ENCODE data around the gene ZNF460. TPM values are rescaled to one million over a fixed set of nuclear protein-coding genes. Genes with fewer than 3 reads are reported as not detected.
"Not testable (repeated sequence)": the region's sequence is repeated elsewhere in the genome, so short reads cannot be mapped to it uniquely, and the experiment has no call there.

Gene ZNF460
- 1 to 10 TPM; 2.2 to 2.6 (median 2.3) TPM for polyA plus RNA-seq (ENCODE audit: insufficient read length in 3 of 3)

- peak; percentile 93 to 95 (median 95) for DNase-seq (ENCODE audit: low read depth in 3 of 3, low spot score in 2 of 3)
These were observed at the start of gene ZNF460 for GRCh38 chr19:57280165-57280961. ZNF460 (plus strand) TSS chr19:57280485; CDS start chr19:57280807, 322 bp downstream.

GRCh38 chr19:57231686-57232085 lies 48.6 kb upstream of the ZNF460 start:
- DNase-seq (ENCODE audit: low read depth in 3 of 3, low spot score in 2 of 3) = no peak

GRCh38 chr19:57233207-57233606 lies 47.1 kb upstream of the ZNF460 start:
- DNase-seq (ENCODE audit: low read depth in 3 of 3, low spot score in 2 of 3) = no peak

GRCh38 chr19:57239982-57240310 lies 40.3 kb upstream of the ZNF460 start:
- DNase-seq (ENCODE audit: low read depth in 3 of 3, low spot score in 2 of 3) = no peak

DNA sequence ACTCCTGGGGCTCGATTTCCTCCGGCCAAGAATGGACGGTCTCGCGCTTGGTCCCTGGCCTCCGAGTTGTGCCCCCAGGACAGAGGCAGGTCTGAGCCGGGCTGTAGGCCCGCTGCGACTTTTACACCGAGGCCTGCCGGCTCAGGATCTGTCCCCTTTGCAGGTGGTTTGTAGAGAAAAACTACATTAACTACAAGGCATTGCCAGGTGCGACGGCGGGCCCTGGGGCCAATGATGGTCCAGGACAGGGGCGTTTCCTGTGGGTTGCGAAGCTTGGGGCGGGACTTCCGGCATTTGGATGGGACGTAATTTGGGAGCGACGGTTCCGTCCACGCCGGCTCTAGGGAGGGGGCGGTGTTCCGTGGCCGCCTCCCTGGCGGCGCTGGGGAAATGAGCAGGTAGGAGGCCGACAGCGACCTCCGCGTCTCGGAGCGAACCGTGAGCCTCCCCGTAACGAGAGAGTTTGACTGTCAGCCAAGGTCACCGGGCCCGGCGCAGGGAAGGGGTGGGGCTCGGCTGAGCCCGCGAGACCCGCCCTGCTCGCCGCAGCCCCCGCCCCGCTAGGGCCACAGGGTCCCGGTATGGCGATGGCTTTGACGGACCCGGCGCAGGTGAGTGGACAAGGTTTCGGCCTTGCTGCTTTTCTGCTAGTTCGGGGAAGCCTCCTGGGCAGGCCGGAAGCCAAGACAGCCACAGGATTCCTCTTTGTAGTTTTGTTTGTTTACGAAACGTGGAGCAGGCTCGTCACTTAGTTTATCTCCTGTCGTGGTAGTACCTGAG lies 39.8 kb upstream of the ZNF460 start, which contains the start of gene ZNF805:
TSS of gene ZNF805 (plus strand) at position 322 of the 780 bp plus-strand sequence. CDS start at position 582, 260 bp downstream.
- peak; percentile 86 to 92 (median 89) for DNase-seq (ENCODE audit: low read depth in 3 of 3, low spot score in 2 of 3)

DNA sequence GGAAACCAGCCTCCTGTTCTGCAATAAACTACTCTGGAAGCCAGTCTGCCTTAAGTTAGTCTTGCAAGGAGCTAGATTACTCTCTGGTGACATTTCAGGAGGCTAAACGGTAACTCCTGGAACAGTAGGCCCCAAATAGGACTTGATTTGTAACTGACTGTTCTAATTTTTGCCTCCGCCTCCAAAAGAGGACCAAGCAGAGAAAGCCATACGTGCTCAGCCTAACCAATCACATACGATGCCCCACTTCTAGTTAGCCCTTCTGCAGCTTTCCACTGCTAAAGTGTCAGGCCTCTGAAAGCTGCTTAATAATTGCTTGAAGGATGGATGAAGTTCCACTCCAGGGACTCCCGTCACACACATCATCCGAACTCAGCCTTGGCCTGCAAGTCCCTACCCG lies 39.1 kb upstream of the ZNF460 start:
- DNase-seq (ENCODE audit: low read depth in 3 of 3, low spot score in 2 of 3) = no peak

DNA sequence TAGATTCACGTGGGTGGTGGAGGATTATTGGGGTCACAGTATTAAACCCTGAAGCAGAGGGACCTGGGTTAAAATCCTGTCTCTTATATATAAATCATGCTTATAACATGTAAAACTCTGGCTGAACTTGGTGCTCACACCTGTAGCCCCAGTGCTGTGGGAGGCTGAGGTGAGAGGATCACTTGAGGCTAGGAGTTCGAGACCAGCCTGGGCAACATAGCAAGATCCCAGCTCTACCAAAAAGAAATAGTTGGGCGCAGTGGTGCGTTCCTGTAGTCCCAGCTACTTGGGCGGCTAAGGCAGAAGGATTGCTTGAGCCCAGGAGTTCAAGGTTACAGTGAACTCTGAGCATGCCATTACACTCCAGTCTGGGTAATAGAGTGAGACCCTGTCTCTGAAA lies 37.5 kb upstream of the ZNF460 start:
- no peak for DNase-seq (ENCODE audit: low read depth in 3 of 3, low spot score in 2 of 3)

- no peak for DNase-seq (ENCODE audit: low read depth in 3 of 3, low spot score in 2 of 3)
These were observed 35.8 kb upstream of the ZNF460 start for GRCh38 chr19:57244513-57244912.

DNA sequence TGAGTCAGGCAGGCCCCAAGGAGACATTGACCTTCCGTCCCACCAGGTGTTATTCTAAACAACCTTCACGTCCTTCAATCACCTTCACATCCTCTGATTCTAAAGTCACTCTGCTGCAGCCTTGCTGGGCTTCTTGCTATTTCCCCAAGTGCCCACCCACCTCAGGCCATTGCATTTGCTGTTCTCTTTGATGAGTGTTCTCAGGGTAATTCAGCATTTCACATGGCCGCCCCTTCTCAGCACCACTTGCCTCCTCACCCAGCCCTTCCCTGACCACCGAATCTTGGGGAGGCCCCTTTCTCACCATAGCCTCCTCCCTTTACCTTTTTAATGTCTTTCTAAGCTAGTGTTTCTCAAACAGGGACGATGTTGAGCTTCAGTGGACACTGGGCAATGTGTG lies 35.2 kb upstream of the ZNF460 start:
- no peak for DNase-seq (ENCODE audit: low read depth in 3 of 3, low spot score in 2 of 3)

GRCh38 chr19:57245959-57246358 lies 34.3 kb upstream of the ZNF460 start:
- no peak for DNase-seq (ENCODE audit: low read depth in 3 of 3, low spot score in 2 of 3)

- DNase-seq (ENCODE audit: low read depth in 3 of 3, low spot score in 2 of 3) = no peak
These were observed 31.6 kb upstream of the ZNF460 start for GRCh38 chr19:57248646-57249045.

DNA sequence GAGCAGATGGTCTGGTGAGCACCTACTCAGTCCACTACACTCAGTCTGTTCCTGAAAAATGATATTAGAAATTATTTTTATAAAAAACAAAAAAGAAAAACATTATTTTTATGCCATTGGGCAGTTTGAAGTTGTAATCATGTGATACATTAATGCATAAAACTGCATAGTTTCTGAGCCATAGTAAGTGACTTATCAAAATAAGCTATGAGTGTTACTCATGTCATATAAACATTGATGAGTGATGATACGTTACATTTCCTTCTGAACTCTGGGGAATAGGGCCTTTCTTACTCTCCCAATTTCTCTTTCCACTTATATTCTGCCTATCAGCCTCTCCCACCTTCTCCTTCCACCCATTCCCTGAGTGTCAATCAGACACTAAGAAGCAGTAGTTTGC lies 31.0 kb upstream of the ZNF460 start:
- DNase-seq (ENCODE audit: low read depth in 3 of 3, low spot score in 2 of 3) = no peak

DNA sequence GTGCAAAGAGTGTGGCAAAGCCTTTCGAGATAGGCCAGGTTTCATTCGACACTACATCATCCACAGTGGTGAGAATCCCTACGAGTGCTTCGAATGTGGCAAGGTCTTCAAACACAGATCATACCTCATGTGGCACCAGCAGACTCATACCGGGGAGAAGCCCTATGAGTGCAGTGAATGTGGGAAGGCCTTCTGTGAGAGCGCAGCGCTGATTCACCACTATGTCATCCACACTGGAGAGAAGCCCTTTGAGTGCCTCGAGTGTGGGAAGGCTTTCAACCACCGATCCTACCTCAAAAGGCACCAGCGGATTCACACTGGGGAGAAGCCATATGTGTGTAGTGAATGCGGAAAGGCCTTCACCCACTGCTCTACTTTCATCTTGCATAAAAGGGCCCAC lies 26.5 kb upstream of the ZNF460 start:
- not testable (repeated sequence) for DNase-seq (ENCODE audit: low read depth in 3 of 3, low spot score in 2 of 3)

DNA sequence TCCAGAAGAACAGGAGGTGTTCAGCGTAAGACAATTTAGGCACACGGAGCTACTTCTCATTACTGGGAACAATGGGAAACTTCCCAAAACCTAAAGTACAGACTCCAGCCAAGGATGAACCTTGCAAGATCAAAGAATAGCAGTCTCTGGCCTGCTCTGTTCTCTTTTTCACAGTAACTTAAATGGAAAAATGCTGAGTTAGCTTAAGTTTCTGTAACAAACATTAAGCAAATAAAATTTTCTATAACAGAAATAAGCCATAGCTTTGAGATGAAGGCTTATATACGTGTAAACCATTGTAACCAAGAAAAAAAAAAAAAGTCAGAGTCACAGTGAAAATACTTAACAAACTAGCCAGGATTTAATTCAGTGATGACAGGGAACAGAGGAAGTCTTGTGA lies 18.2 kb upstream of the ZNF460 start:
- DNase-seq (ENCODE audit: low read depth in 3 of 3, low spot score in 2 of 3) = no peak

GRCh38 chr19:57263244-57263741 lies 17.0 kb upstream of the ZNF460 start:
- DNase-seq (ENCODE audit: low read depth in 3 of 3, low spot score in 2 of 3) = no peak

DNA sequence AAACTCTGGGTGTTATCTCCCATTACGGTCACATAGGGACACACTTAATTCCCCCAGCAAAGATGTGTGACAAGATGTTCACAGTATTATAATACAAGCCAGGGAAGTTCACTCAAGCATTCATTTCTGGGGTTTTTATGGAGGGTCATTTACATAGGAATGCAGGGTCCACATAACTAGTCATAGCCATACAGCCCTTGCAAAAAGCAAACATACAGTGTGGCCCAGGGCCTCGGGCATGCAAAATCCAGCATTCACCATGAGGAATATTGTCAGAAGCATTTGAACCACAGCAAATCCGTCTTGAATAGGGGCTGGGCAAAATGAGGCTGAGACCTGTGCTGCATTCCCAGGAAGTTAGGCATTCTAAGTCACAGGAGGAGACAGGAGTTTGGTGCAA lies 13.0 kb upstream of the ZNF460 start:
- peak in 1 of 3 donors; percentile 13 for DNase-seq (ENCODE audit: low read depth in 3 of 3, low spot score in 2 of 3)

DNA sequence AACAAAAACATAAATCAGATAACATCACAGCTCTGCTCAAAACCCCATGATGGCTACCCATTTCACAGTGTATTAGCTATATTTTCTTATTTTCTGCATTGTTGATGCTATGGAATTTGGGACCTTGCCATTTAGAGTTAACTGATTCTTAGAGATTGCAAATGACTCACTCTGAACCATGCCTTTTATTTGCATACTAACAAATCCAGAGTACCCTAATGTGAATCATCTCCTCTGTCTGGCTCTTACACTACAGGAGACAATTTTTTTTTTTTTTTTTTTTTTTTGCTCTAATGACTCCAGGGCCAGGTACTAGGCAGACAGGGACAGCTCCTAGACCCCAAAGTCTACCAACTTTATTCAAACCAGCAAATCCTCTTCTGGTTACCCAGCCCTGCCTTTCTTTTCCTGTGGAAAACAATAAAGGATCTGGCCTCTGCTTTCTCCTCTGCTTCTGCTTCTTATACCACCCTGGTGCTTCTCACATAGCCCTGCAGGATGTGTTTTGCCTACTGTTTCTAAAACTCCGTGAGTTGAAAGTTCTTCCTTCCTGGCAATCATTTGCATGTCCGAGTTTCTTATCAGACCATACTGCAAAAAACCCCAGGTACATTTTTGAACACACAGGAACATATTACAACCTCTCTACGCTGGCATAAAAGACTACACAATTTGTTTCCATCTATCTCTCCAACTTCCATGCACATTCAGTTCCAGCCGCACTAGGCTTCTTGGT lies 10.6 kb upstream of the ZNF460 start:
- DNase-seq (ENCODE audit: low read depth in 3 of 3, low spot score in 2 of 3) = no peak

DNA sequence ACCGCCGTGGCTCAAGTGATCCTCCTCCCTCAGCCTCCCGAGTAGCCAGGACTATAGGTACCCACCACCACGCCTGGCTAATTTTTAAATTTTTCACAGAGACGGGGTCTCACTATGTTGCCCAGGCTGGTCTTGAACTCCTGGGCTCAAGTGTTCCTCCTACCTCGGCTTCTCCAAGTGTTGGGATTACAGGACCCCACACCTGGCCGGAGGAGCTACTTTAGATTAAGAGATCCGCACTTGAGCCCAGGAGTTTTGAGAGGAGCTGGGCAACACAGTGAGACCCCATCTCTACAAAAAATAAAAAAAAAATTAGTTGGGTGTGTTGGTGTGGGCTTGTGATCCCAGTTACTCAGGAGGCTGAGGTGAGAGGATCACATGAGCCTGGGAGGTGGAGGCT lies 9.0 kb upstream of the ZNF460 start:
- DNase-seq (ENCODE audit: low read depth in 3 of 3, low spot score in 2 of 3) = no peak

DNA sequence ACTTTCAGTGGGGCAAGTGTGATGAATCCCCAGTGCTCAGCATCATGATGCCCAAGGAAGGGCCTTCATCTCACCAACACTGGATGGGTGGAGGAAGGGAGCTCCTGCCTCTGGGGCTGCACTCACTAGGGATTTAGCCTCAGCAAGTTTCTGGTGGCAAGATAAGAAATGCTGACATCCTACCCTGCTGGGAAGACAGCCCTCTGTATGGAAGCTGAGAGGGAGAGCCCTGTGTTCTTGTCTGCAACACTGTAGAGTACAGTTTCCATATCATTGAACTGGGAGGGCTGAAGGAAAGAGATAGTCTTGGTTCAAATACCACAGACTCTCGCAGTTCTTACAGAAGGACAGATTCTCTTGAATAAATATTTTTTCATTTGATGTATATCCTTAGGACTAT lies 7.3 kb upstream of the ZNF460 start:
- DNase-seq (ENCODE audit: low read depth in 3 of 3, low spot score in 2 of 3) = no peak

DNA sequence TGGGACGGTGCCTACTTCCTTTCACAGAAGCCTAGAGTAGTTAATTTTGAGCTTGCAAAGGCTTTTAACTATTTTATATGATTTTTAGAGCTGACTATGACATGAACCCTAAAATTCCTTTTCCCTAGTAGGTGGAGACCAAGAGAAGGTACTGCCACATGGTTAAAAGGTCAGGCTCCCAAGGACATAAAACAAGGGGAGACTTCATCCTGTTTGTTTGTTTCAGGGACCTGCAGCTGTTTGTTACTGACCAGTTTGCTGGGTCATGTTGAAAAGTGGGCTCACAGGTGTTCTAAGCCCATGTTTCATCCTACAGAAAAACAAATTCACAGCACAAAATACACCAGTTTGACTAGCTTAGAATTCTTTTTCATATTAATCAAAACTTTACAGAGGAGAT lies 3.9 kb upstream of the ZNF460 start:
- no peak for DNase-seq (ENCODE audit: low read depth in 3 of 3, low spot score in 2 of 3)

DNA sequence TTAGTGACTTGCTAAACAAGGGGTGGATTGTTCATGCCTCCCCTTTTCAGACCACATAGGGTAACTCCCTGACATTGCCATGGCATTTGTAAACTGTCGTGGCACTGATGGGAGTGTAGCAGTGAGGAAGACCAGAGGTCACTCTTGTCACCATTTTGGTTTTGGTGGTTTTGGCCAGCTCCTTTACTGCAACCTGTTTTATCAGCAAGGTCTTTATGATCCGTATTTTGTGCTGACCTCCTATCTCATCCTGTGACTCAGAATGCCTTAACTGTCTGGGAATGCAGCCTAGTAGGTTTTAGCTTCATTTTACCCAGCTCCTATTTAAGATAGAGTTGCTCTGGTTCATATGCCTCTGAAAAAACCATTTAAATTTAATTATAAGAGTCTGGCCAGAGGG lies 1.8 kb upstream of the ZNF460 start:
- not testable (repeated sequence) for DNase-seq (ENCODE audit: low read depth in 3 of 3, low spot score in 2 of 3)

All from right renal cortex interstitium (tissue), 3 donors.